Endodermal cell (in vitro differentiated cells): ENCODE results near the gene FBXW4. TPM values are rescaled to one million over a fixed set of nuclear protein-coding genes. Genes with fewer than 3 reads are reported as not detected.

ENCODE experiments used
- DNase-seq: peaks from one replicate; pipeline ENCODE4 v3.0.0-alpha.2; 2017
- H3K27ac ChIP-seq: 2 replicates; pipeline ENCODE4 v1.5.1; 2013; ENCODE audit warnings: mild to moderate bottlenecking, low read depth, low read length, moderate library complexity
- H3K27me3 ChIP-seq: 2 replicates; pipeline ENCODE4 v1.6.1; 2013; ENCODE audit warnings: mild to moderate bottlenecking, low read length, moderate library complexity; ENCODE audit not compliant: insufficient read depth, control insufficient read depth, poor library complexity, severe bottlenecking
- H3K36me3 ChIP-seq: 2 replicates; pipeline ENCODE4 v1.7.0; 2013; ENCODE audit warnings: mild to moderate bottlenecking, low read length, moderate library complexity; ENCODE audit not compliant: control insufficient read depth, insufficient read depth
- H3K4me1 ChIP-seq: one replicate; pipeline ENCODE4 v1.7.0; 2013; ENCODE audit warnings: low read length; ENCODE audit not compliant: control insufficient read depth, insufficient read depth
- H3K4me3 ChIP-seq: 2 replicates; pipeline ENCODE4 v1.5.1; 2013; ENCODE audit warnings: mild to moderate bottlenecking, low read length, moderate library complexity
- H3K9ac ChIP-seq: 2 replicates; pipeline ENCODE4 v1.6.1; 2013; ENCODE audit warnings: mild to moderate bottlenecking, low read length, moderate library complexity; ENCODE audit not compliant: poor library complexity, severe bottlenecking; ENCODE audit errors: extremely low read depth
- H3K9me3 ChIP-seq: 2 replicates; pipeline ENCODE4 v1.6.1; 2013; ENCODE audit warnings: mild to moderate bottlenecking, low read length, moderate library complexity; ENCODE audit not compliant: control insufficient read depth
- H3K27ac Mint-ChIP-seq: 2 replicates; pipeline ENCODE4 v1.8.0; 2020; ENCODE audit warnings: mixed read lengths
- H3K27me3 Mint-ChIP-seq: 2 replicates; pipeline ENCODE4 v1.8.0; 2021; ENCODE audit warnings: mild to moderate bottlenecking, mixed read lengths; ENCODE audit not compliant: insufficient read depth
- H3K36me3 Mint-ChIP-seq: 2 replicates; pipeline ENCODE4 v1.8.0; 2020; ENCODE audit warnings: low read depth, mixed read lengths
- H3K4me1 Mint-ChIP-seq: 2 replicates; pipeline ENCODE4 v1.8.0; 2020; ENCODE audit warnings: mixed read lengths
- H3K4me3 Mint-ChIP-seq: 2 replicates; pipeline ENCODE4 v1.8.0; 2020; ENCODE audit warnings: mild to moderate bottlenecking, moderate library complexity, mixed read lengths
- H3K9me3 Mint-ChIP-seq: 2 replicates; pipeline ENCODE4 v1.8.0; 2020; ENCODE audit warnings: mild to moderate bottlenecking, mixed read lengths
- WGBS, 2 experiments: methylation state at CpG; one replicate each; pipeline versions ENCODE4 v1.1.5 to v1.1.7; 2013; ENCODE audit warnings: missing lambda C conversion rate in 2 of 2, mixed read lengths in 1 of 2; ENCODE audit not compliant: insufficient coverage in 1 of 2, insufficient read length in 1 of 2; 5-methylcytosine and 5-hydroxymethylcytosine counted together
- total RNA-seq, 2 donors: library from RNA; stranded (reverse); fragmentation: NEBNext Ultra II Directional in 1 of 2; extraction: Animal tissue kit (Norgen Biotek cat#: 25700) in 1 of 2; gene quantifications; 2 replicates in 1 of 2; 3 replicates in 1 of 2; pipeline ENCODE4 v1.2.1, GENCODE V29; 2021
- TF ChIP-seq, protein P1 (sequence below): fragments of 200-600 bp; sonication (generic); conservative IDR thresholded peaks from 2 replicates; pipeline ENCODE4 v1.5.0; 2021; ENCODE audit warnings: antibody characterized with exemption, mild to moderate bottlenecking

Gene FBXW4
- total RNA-seq, 2 donors from 2014 or later: 63.8 to 70.9 TPM

DNA sequence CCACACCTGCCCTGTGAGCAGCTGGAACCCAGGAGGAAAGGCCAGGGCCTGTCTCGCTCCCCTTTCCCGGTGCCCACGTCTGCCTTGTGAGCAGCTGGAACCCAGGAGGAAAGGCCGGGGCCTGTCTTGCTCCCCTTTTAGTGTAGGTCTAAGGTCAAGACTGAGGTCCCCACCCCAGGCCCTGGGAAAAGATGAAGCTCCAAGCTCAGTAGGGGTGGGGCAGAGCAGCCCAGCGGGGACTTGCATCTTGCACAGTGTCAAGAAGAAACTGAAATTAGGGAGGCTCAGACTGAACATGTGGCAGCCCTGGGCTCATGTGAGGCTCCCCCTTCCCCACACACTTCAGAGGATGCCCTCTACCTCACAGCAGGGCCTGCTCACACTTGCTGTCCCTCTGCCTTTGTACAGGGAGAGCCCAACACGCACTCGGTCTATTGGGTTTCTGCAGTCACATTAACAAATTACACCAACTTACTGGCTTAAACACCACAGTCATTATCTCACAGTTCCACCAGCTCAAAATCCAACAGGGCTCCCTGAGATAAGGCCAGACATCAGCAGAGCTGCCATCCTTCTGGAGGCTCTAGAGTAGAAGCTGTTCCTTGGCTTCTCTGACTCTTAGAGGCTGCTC is 119.3 kb downstream of the FBXW4 start:
- Histone ChIP-seq H3K27ac (no peak overlapping the region), H3K4me1 (peaks cover 3% of the 10 kb centered on the region), H3K9ac (no peak overlapping the region), H3K27me3 (peaks cover 25% of the 10 kb centered on the region), H3K9me3 (peaks cover 9% of the 10 kb centered on the region), H3K36me3 (peaks cover 17% of the 10 kb centered on the region), H3K4me3 (no peak overlapping the region)
- TF ChIP-seq, protein P1, sequence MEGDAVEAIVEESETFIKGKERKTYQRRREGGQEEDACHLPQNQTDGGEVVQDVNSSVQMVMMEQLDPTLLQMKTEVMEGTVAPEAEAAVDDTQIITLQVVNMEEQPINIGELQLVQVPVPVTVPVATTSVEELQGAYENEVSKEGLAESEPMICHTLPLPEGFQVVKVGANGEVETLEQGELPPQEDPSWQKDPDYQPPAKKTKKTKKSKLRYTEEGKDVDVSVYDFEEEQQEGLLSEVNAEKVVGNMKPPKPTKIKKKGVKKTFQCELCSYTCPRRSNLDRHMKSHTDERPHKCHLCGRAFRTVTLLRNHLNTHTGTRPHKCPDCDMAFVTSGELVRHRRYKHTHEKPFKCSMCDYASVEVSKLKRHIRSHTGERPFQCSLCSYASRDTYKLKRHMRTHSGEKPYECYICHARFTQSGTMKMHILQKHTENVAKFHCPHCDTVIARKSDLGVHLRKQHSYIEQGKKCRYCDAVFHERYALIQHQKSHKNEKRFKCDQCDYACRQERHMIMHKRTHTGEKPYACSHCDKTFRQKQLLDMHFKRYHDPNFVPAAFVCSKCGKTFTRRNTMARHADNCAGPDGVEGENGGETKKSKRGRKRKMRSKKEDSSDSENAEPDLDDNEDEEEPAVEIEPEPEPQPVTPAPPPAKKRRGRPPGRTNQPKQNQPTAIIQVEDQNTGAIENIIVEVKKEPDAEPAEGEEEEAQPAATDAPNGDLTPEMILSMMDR: no peak
- H3K9me3 Mint-ChIP-seq: peaks cover 13% of the 10 kb centered on the region
- peaks cover 12% of the 10 kb centered on the region for H3K4me1 Mint-ChIP-seq
- peaks cover 39% of the 10 kb centered on the region for H3K36me3 Mint-ChIP-seq
- H3K27me3 Mint-ChIP-seq: peaks cover 28% of the 10 kb centered on the region
- no peak overlapping the region for H3K4me3 Mint-ChIP-seq
- H3K27ac Mint-ChIP-seq: peak overlapping the region; percentile 55
- WGBS, 2 experiments: 92 to 96% methylated on average over 5 to 7 of the region's 7 CpGs
- no peak for DNase-seq

DNA sequence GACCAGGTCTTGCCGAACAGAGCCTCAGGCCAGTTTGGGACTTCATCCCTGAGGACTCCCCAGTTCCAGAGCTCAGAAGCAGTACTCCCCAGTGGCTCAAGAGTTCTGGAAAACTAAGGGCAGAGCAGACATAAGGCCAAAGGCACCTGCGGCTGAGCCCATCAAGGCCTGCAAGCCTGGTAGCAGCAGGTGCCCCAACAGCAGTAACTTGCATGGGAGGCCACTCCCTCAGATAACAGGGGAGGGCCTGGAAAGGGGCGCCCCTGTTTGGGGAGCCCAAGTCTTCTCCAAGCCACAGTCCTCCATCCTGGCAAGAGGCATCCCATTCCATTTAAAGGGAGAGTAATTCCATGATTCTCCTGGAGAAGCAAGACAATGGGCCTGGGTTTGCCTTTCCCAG is 119.9 kb downstream of the FBXW4 start:
- H3K9me3 ChIP-seq: peaks cover 9% of the 10 kb centered on the region
- no peak overlapping the region for H3K27ac ChIP-seq
- H3K4me1 ChIP-seq: peaks cover 6% of the 10 kb centered on the region
- H3K27me3 ChIP-seq: peaks cover 28% of the 10 kb centered on the region
- DNase-seq: no peak
- WGBS, 2 experiments: 94 to 100% methylated on average over 3 of the region's 3 CpGs
- H3K4me3 Mint-ChIP-seq: no peak overlapping the region
- peaks cover 34% of the 10 kb centered on the region for H3K36me3 Mint-ChIP-seq
- peaks cover 13% of the 10 kb centered on the region for H3K9me3 Mint-ChIP-seq
- peaks cover 13% of the 10 kb centered on the region for H3K36me3 ChIP-seq
- H3K4me3 ChIP-seq: no peak overlapping the region
- no peak overlapping the region for H3K9ac ChIP-seq
- H3K27ac Mint-ChIP-seq: no peak overlapping the region
- TF ChIP-seq, protein P1: no peak
- H3K4me1 Mint-ChIP-seq: peaks cover 14% of the 10 kb centered on the region
- H3K27me3 Mint-ChIP-seq: peaks cover 31% of the 10 kb centered on the region

DNA sequence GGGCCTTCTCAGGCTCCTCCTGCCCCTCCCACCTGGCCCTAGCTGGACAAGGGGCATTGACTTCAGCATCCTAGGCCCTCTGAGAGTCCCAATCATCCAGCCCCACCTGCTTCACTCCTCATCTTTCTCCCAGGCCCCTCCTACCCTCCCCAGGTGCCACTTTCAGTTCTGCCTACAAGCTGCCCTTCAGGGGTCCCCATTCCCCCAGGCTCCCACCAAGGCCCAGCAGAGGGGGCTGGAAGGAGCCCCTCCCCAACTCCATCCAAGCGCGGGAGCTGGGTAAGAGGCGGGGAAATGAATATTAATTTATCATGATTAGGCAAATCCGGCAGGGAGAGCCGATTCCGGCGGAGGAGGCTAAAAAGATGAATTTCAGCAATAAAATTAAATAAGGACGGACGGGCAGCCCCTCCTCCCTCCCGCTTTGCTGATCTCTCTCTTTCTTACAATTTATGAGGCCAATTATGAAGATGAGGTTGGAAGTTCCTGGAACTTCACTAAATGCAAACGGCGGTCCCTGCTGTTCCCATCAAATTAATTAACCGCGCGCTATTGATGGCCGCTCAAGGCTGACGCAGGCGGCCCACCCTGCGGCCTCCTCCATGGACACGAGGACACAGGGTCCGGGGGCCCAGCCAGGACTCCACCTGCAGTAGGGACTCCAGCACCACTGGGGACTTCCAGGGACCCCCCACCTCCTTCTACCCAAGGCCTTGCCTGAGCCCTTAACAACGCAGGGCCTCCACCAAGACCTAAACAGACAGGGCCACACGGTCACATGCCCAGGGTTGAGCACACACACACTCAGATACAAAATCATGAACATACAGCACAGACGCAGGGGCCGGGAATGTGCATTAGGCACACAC is 120.9 kb downstream of the FBXW4 start:
- H3K4me3 Mint-ChIP-seq: no peak overlapping the region
- no peak overlapping the region for H3K4me3 ChIP-seq
- peak overlapping the region; percentile 24 for H3K27ac Mint-ChIP-seq
- peaks cover 27% of the 10 kb centered on the region for H3K36me3 Mint-ChIP-seq
- peaks cover 13% of the 10 kb centered on the region for H3K9me3 Mint-ChIP-seq
- H3K36me3 ChIP-seq: peaks cover 13% of the 10 kb centered on the region
- peaks cover 9% of the 10 kb centered on the region for H3K9me3 ChIP-seq
- no peak overlapping the region for H3K27ac ChIP-seq
- no peak overlapping the region for H3K9ac ChIP-seq
- peak; percentile 48 for DNase-seq
- TF ChIP-seq, protein P1: no peak
- peaks cover 39% of the 10 kb centered on the region for H3K27me3 Mint-ChIP-seq
- H3K27me3 ChIP-seq: peaks cover 37% of the 10 kb centered on the region
- WGBS, 2 experiments: 95 to 98% methylated on average over 17 to 25 of the region's 25 CpGs
- peaks cover 6% of the 10 kb centered on the region for H3K4me1 ChIP-seq
- H3K4me1 Mint-ChIP-seq: peaks cover 17% of the 10 kb centered on the region
